Measurements from ENCODE around the gene FRMD5.

FRMD5 gene

DNA sequence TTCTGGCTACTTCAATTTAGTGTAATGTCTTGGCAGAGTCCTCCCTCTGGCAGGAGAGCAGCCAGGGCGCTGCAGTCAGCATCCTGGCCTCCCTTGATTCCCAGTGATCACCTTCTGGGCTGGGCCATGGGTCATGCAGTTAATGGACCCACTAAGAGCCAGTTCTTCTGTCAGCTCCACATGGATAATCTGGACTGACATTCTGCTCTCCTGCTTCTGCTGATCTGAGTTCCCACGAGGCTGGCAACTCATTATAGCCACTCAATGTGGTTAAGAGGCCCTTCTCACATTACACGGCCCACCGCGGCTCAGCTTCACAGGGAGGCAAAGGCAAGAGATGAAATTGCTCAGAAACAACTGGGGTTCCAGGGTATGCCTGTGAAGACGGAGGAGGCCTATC is 274.3 kb downstream of the FRMD5 start:
- no peak overlapping the region for H3K27ac ChIP-seq (ENCODE audit: low read depth, low read length)
- no peaks in the 10 kb centered on the region for H3F3A ChIP-seq (ENCODE audit: control insufficient read depth, insufficient read depth)
- no peaks in the 10 kb centered on the region for H3K4me1 ChIP-seq (ENCODE audit: control insufficient read depth, low read length)
- H3K9me2 ChIP-seq (replicated peaks; ENCODE audit: control insufficient read depth, low read length) = no peaks in the 10 kb centered on the region
- H3K79me2 ChIP-seq (ENCODE audit: control insufficient read depth, low read length) = no peaks in the 10 kb centered on the region
- no peak overlapping the region for H3K4me2 ChIP-seq (ENCODE audit: low read length)
- TF ChIP-seq, protein P1, sequence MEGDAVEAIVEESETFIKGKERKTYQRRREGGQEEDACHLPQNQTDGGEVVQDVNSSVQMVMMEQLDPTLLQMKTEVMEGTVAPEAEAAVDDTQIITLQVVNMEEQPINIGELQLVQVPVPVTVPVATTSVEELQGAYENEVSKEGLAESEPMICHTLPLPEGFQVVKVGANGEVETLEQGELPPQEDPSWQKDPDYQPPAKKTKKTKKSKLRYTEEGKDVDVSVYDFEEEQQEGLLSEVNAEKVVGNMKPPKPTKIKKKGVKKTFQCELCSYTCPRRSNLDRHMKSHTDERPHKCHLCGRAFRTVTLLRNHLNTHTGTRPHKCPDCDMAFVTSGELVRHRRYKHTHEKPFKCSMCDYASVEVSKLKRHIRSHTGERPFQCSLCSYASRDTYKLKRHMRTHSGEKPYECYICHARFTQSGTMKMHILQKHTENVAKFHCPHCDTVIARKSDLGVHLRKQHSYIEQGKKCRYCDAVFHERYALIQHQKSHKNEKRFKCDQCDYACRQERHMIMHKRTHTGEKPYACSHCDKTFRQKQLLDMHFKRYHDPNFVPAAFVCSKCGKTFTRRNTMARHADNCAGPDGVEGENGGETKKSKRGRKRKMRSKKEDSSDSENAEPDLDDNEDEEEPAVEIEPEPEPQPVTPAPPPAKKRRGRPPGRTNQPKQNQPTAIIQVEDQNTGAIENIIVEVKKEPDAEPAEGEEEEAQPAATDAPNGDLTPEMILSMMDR (IDR thresholded peaks at IDR 0.05; ENCODE audit: low read depth, low read length, poor library complexity, severe bottlenecking) = no peak
- no peak for TF ChIP-seq EZH2phosphoT487 (IDR thresholded peaks at IDR 0.05; ENCODE audit: borderline replicate concordance, low read length)
- H3K9me3 ChIP-seq (ENCODE audit: control insufficient read depth, insufficient read depth, low read length) = no peaks in the 10 kb centered on the region
- no peak overlapping the region for H3K4me3 ChIP-seq (ENCODE audit: low read length)
- H3K36me3 ChIP-seq (ENCODE audit: control insufficient read depth, low read length) = no peaks in the 10 kb centered on the region
- peaks cover 16% of the 10 kb centered on the region; the same call in 1 of the 2 replicates for H3K27me3 ChIP-seq (ENCODE audit: control insufficient read depth, low read length)
- no peaks in the 10 kb centered on the region for H4K20me1 ChIP-seq (ENCODE audit: control insufficient read depth, insufficient read depth, low read depth, low read length)

DNA sequence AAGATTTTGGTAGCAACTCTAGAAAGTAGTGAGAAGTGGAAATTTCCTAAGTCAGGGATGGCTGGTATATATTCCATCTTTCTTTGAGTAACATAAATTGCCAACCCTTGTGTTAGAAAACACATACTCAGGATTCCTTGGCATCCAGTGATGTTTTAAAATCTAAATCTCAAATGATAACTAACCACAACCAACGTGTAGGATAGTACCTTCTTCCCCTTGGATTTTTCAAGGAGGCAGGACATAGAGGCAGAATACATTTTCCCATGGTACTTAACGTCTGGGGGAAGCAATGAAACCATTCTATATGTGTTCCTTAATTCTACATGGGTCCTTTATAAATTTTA is 274.8 kb downstream of the FRMD5 start:
- Histone ChIP-seq H3K4me3 (ENCODE audit: low read length) (no peak overlapping the region), H4K20me1 (ENCODE audit: control insufficient read depth, insufficient read depth, low read depth, low read length) (no peaks in the 10 kb centered on the region), H3F3A (ENCODE audit: control insufficient read depth, insufficient read depth) (no peaks in the 10 kb centered on the region), H3K4me1 (ENCODE audit: control insufficient read depth, low read length) (no peaks in the 10 kb centered on the region), H3K79me2 (ENCODE audit: control insufficient read depth, low read length) (no peaks in the 10 kb centered on the region), H3K36me3 (ENCODE audit: control insufficient read depth, low read length) (no peaks in the 10 kb centered on the region), H3K4me2 (ENCODE audit: low read length) (no peak overlapping the region), H3K27me3 (ENCODE audit: control insufficient read depth, low read length) (peaks cover 10% of the 10 kb centered on the region; the same call in 1 of the 2 replicates), H3K9me3 (ENCODE audit: control insufficient read depth, insufficient read depth, low read length) (no peaks in the 10 kb centered on the region), H3K27ac (ENCODE audit: low read depth, low read length) (no peak overlapping the region), H3K9me2 (replicated peaks; ENCODE audit: control insufficient read depth, low read length) (no peaks in the 10 kb centered on the region)
- TF ChIP-seq, protein P1 (IDR thresholded peaks at IDR 0.05; ENCODE audit: low read depth, low read length, poor library complexity, severe bottlenecking) = no peak
- TF ChIP-seq EZH2phosphoT487 (IDR thresholded peaks at IDR 0.05; ENCODE audit: borderline replicate concordance, low read length) = no peak

DNA sequence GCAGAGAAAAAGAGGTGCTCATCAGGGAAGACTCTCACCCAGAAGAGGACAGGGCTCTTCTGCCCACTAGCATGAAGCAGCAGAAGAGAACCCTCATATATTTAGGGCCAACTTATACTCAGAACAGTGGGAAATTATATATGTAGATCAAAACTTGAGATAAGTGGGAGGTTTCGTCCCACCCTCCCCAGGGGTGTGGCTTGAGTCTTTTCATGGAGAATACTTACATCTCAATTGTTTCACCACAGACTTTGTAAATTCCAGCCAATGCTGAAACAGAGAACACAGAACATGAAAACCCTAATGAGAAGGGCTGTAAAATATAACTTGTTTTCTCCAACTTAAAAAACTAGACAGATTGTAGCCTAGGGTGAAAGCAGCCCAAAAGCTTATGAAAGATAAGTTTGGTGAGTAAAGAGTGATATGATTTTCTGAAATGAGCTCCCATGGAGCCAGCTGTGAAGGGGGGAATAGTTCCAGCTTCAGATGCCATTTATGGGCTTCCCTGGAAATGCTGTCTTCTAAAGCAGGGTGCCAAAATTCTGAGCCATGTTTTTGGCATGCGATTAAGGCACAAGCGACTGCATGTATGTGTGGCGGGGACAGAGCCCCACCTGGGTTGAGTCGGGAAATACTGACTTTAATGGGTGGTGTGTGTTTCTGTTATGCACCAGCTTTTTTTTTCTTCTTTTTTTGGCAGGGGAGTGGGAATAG is 275.4 kb downstream of the FRMD5 start:
- no peaks in the 10 kb centered on the region for H3F3A ChIP-seq (ENCODE audit: control insufficient read depth, insufficient read depth)
- no peaks in the 10 kb centered on the region for H4K20me1 ChIP-seq (ENCODE audit: control insufficient read depth, insufficient read depth, low read depth, low read length)
- H3K4me3 ChIP-seq (ENCODE audit: low read length) = no peak overlapping the region
- TF ChIP-seq, protein P1 (IDR thresholded peaks at IDR 0.05; ENCODE audit: low read depth, low read length, poor library complexity, severe bottlenecking) = no peak
- TF ChIP-seq EZH2phosphoT487 (IDR thresholded peaks at IDR 0.05; ENCODE audit: borderline replicate concordance, low read length) = no peak
- H3K9me2 ChIP-seq (replicated peaks; ENCODE audit: control insufficient read depth, low read length) = no peaks in the 10 kb centered on the region
- no peaks in the 10 kb centered on the region for H3K9me3 ChIP-seq (ENCODE audit: control insufficient read depth, insufficient read depth, low read length)
- H3K4me1 ChIP-seq (ENCODE audit: control insufficient read depth, low read length) = no peaks in the 10 kb centered on the region
- no peaks in the 10 kb centered on the region for H3K36me3 ChIP-seq (ENCODE audit: control insufficient read depth, low read length)
- H3K27ac ChIP-seq (ENCODE audit: low read depth, low read length) = no peak overlapping the region
- H3K79me2 ChIP-seq (ENCODE audit: control insufficient read depth, low read length) = no peaks in the 10 kb centered on the region
- H3K27me3 ChIP-seq (ENCODE audit: control insufficient read depth, low read length) = peaks cover 10% of the 10 kb centered on the region; the same call in 1 of the 2 replicates
- H3K4me2 ChIP-seq (ENCODE audit: low read length) = no peak overlapping the region
